OCI-LY7 (cell line): ENCODE measurements around the gene NHLRC2. TPM values are rescaled to one million over a fixed set of nuclear protein-coding genes. Genes with fewer than 3 reads are reported as not detected.

Experiments
- Bru-seq: library from RNA; stranded (reverse); fragments of 400-500 nt; gene quantifications from one replicate; lab custom pipeline; 2021; lab: Mats Ljungman, UMichigan
- BruChase-seq, 2 experiments: library from RNA; stranded (reverse); fragments of 400-500 nt; gene quantifications; one replicate each; lab custom pipeline; 2021; lab: Mats Ljungman, UMichigan
- BruUV-seq: library from RNA; stranded (reverse); fragments of 400-500 nt; replicated peaks from 2 replicates; lab custom pipeline; 2021; lab: Mats Ljungman, UMichigan
- CTCF ChIA-PET: fragments of 300-600 bp; sonication (Branson Sonifier 250); formaldehyde crosslinking; loops from one replicate; lab custom pipeline; 2022; ENCODE audit warnings: antibody characterized with exemption; ENCODE audit not compliant: unreplicated experiment; lab: Charles Lee
- POLR2A ChIA-PET: fragments of 300-600 bp; sonication (Branson Sonifier 250); formaldehyde crosslinking; loops from one replicate; lab custom pipeline; 2022; ENCODE audit warnings: antibody characterized with exemption; lab: Charles Lee
- DNase-seq: peaks from one replicate; pipeline ENCODE4 v3.0.0-alpha.2; 2015; ENCODE audit warnings: low spot score
- H2AFZ ChIP-seq: fragments of 200-600 bp; sonication (generic), shearing (Covaris generic); 2 replicates; pipeline ENCODE4 v1.6.1; 2014; ENCODE audit warnings: mild to moderate bottlenecking, antibody characterized with exemption, low read length, moderate library complexity
- H3K27ac ChIP-seq: fragments of 200-600 bp; sonication (generic); 2 replicates; pipeline ENCODE4 v1.5.1; 2014; ENCODE audit warnings: mixed run types, low read depth, mild to moderate bottlenecking, moderate library complexity, low read length, inconsistent platforms; ENCODE audit not compliant: poor library complexity, severe bottlenecking
- H3K36me3 ChIP-seq: fragments of 200-600 bp; sonication (generic); 2 replicates; pipeline ENCODE4 v1.6.1; 2014; ENCODE audit warnings: mild to moderate bottlenecking, antibody characterized with exemption, low read length, moderate library complexity, mixed read lengths; ENCODE audit not compliant: insufficient read depth
- H3K4me1 ChIP-seq: fragments of 200-600 bp; sonication (generic); 2 replicates; pipeline ENCODE4 v1.5.1; 2014; ENCODE audit warnings: mild to moderate bottlenecking, low read length; ENCODE audit not compliant: insufficient read depth, poor library complexity, severe bottlenecking
- H3K4me2 ChIP-seq: fragments of 200-600 bp; sonication (generic); 2 replicates; pipeline ENCODE4 v1.6.1; 2014; ENCODE audit warnings: mild to moderate bottlenecking, low read length
- H3K4me3 ChIP-seq: fragments of 200-600 bp; sonication (generic); 2 replicates; pipeline ENCODE4 v1.5.1; 2014; ENCODE audit warnings: mild to moderate bottlenecking, low read depth, low read length; ENCODE audit not compliant: poor library complexity, severe bottlenecking
- H3K79me2 ChIP-seq: fragments of 200-600 bp; sonication (generic); 2 replicates; pipeline ENCODE4 v1.6.1; 2016; ENCODE audit warnings: low read depth, mild to moderate bottlenecking, low read length, moderate library complexity, mixed read lengths; ENCODE audit not compliant: insufficient read depth
- H3K9me2 ChIP-seq: fragments of 200-600 bp; sonication (generic); 2 replicates; pipeline ENCODE4 v1.6.1; 2016; ENCODE audit warnings: mild to moderate bottlenecking, low read length, mixed read lengths; ENCODE audit not compliant: insufficient read depth
- H3K9me3 ChIP-seq: fragments of 200-600 bp; sonication (generic); 2 replicates; pipeline ENCODE4 v1.6.1; 2014; ENCODE audit warnings: mild to moderate bottlenecking, mixed run types, low read length, mixed read lengths
- H4K20me1 ChIP-seq: fragments of 200-600 bp; sonication (generic); 2 replicates; pipeline ENCODE4 v1.6.1; 2014; ENCODE audit warnings: mild to moderate bottlenecking, antibody characterized with exemption, low read length, moderate library complexity, mixed read lengths; ENCODE audit not compliant: insufficient read depth
- EZH2phosphoT487 ChIP-seq: fragments of 200-600 bp; sonication (generic); IDR thresholded peaks from 2 replicates; pipeline ENCODE4 v1.6.1; 2018; ENCODE audit warnings: low read depth, borderline replicate concordance, mild to moderate bottlenecking, mixed run types, antibody characterized with exemption, low read length, moderate library complexity, mixed read lengths
- intact Hi-C: fragments of 100-400 bp; cut with micrococcal nuclease; formaldehyde crosslinking; loops from one replicate; pipeline ENCODE4 v1.10.0; 2022; ENCODE audit not compliant: unreplicated experiment
- long read RNA-seq: library from polyadenylated mRNA; stranded (forward); transcript quantifications from one replicate; pipeline ENCODE4 v2.0.0, GENCODE V29; 2022
- total RNA-seq, 2 experiments: library from RNA; depleted of rRNA in 1 of 2; stranded (reverse); fragments of >200 nt in 1 of 2; shearing (Covaris generic) in 1 of 2; gene quantifications; 2 replicates each; pipeline ENCODE4 v1.2.3, GENCODE V29; 2014 to 2022
- TF ChIP-seq, protein P1 (sequence below): fragments of 200-600 bp; sonication (generic); conservative IDR thresholded peaks from 2 replicates; pipeline ENCODE4 v1.5.1; 2014; ENCODE audit warnings: mild to moderate bottlenecking, antibody characterized with exemption, low read length, moderate library complexity, mixed read lengths

The NHLRC2 gene, protein sequence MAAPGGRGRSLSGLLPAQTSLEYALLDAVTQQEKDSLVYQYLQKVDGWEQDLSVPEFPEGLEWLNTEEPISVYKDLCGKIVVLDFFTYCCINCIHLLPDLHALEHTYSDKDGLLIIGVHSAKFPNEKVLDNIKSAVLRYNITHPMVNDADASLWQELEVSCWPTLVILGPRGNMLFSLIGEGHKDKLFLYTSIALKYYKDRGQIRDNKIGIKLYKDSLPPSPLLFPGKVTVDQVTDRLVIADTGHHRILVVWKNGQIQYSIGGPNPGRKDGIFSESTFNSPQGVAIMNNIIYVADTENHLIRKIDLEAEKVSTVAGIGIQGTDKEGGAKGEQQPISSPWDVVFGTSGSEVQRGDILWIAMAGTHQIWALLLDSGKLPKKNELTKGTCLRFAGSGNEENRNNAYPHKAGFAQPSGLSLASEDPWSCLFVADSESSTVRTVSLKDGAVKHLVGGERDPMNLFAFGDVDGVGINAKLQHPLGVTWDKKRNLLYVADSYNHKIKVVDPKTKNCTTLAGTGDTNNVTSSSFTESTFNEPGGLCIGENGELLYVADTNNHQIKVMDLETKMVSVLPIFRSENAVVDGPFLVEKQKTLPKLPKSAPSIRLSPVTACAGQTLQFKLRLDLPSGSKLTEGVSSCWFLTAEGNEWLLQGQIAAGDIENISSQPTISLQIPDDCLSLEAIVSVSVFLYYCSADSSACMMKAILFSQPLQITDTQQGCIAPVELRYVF
- 28.6 and 64.1 TPM in 2 replicates for total RNA-seq (2014; rRNA removed; shearing (Covaris generic))
- total RNA-seq (2022) = 44.5 and 49.0 TPM in 2 replicates
- percentile 92 among the genes with signal in this experiment for Bru-seq, nascent RNA
- BruChase-seq, experiment 1, labeled RNA remaining after a 6-hour chase = percentile 89 among the genes with signal in this experiment
- BruChase-seq, experiment 2, labeled RNA remaining after a 2-hour chase = percentile 95 among the genes with signal in this experiment
- long read RNA-seq, full-length matches to known transcripts = 7 of 12 reads
- long read RNA-seq, partial matches to known transcripts = 1 of 12 reads
- long read RNA-seq, other reads (novel, unspliced or antisense) = 4 of 12 reads

DNA sequence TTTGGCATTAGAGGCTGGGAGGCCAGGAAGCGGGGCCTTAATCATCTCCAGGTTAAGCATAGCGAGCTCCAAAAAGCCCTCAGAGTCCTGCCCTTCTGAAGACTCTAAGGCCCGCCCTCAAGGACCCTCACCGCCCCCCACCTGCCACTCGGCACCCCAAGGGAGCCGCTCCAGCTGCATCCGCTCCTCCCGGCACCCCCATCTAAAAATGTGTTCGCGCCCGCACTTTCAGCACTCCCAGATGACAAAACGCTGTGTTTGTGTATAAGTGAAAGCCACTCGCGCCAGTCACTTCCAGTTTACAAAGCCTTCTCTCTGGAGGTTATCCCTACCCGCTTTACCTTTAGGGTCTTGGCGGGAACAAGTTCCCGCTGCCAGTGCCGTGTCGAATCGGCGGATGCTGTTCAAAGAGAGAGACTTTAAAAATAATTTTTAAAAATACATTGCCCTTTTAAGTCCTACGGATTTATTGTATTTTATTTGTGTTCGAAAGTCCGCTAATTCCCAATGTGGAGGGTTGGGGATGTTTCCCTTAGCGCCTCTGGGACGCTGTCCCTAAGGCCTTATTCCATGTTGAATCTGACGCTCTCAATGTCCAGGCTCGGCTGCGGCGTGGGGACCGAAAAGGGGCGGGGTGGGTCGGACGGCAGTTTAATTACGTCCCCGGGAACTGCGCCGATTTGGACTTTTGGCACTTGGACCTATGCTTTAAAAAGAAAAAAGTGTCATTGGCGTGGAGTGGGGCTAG, at the start of gene NHLRC2, which contains the start of gene DCLRE1A:
NHLRC2 (plus strand) TSS at position 649 of the 748 bp plus-strand sequence. CDS start 212 bp downstream, outside the sequence.
DCLRE1A (minus strand) TSS at position 70 of the 748 bp plus-strand sequence. CDS start 900 bp downstream, outside the sequence.
- peak; percentile 87 for DNase-seq
- CTCF ChIA-PET = no interaction called here

DNA sequence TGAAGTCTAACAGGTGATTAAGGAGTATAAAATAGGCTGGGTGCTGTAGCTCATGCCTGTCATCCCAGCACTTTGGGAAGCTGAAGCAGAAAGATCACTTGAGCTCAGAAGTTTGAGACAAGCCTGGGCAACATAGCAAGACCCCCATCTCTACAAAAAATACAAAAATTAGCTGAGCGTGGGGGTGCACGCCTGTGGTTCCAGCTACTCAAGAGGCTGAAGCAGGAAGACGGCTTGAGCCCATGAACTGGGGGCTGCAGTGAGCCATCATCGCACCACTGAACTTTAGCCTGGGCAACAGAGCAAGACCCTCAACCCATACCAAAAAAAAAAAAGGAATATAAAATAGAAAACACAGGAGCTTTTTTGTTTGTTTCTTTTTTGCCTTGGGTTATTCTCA, 48.0 kb upstream of the NHLRC2 start:
- Histone ChIP-seq H3K9me3 (no peaks in the 10 kb centered on the region), H4K20me1 (no peaks in the 10 kb centered on the region), H3K4me3 (no peak overlapping the region), H3K9me2 (no peaks in the 10 kb centered on the region), H3K4me1 (no peaks in the 10 kb centered on the region), H3K36me3 (no peaks in the 10 kb centered on the region), H2AFZ (no peak overlapping the region), H3K4me2 (no peak overlapping the region), H3K27ac (no peak overlapping the region), H3K79me2 (no peaks in the 10 kb centered on the region)
- intact Hi-C loops = no loop called here
- no TSS peak for BruUV-seq
- TF ChIP-seq, protein P1, sequence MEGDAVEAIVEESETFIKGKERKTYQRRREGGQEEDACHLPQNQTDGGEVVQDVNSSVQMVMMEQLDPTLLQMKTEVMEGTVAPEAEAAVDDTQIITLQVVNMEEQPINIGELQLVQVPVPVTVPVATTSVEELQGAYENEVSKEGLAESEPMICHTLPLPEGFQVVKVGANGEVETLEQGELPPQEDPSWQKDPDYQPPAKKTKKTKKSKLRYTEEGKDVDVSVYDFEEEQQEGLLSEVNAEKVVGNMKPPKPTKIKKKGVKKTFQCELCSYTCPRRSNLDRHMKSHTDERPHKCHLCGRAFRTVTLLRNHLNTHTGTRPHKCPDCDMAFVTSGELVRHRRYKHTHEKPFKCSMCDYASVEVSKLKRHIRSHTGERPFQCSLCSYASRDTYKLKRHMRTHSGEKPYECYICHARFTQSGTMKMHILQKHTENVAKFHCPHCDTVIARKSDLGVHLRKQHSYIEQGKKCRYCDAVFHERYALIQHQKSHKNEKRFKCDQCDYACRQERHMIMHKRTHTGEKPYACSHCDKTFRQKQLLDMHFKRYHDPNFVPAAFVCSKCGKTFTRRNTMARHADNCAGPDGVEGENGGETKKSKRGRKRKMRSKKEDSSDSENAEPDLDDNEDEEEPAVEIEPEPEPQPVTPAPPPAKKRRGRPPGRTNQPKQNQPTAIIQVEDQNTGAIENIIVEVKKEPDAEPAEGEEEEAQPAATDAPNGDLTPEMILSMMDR = no peak
- no peak for TF ChIP-seq EZH2phosphoT487
- ChIA-PET CTCF (no interaction called here), POLR2A (interaction anchor here (0.6 to 1.1 kb wide), 4 partner anchors 15 to 295 kb away, joined by 3 to 5 read pairs (median 4); no protein-coding TSS in a partner anchor)
- DNase-seq = no peak

More for the DNA sequence above, at the start of gene NHLRC2, which contains the start of gene DCLRE1A:
- Histone ChIP-seq H3K4me2 (peak within 1 kb of the TSS; percentile 98), H4K20me1 (0 out of 2 replicates have a peak, but pooled peaks cover 24% of the 10 kb centered on the region), H3K27ac (peak within 1 kb of the TSS; percentile 76), H3K36me3 (peaks cover 24% of the 10 kb centered on the region), H3K4me3 (peak within 1 kb of the TSS; percentile 98), H2AFZ (peak within 1 kb of the TSS; percentile 98), H3K4me1 (peaks cover 66% of the 10 kb centered on the region), H3K79me2 (peaks cover 87% of the 10 kb centered on the region), H3K9me3 (no peaks in the 10 kb centered on the region), H3K9me2 (no peaks in the 10 kb centered on the region)
- TF ChIP-seq, protein P1 = no peak
- no peak for TF ChIP-seq EZH2phosphoT487
- POLR2A ChIA-PET = interaction anchor here (0.8 to 1.0 kb wide), 2 partner anchors 18 to 205 kb away, joined by 3 read pairs; no protein-coding TSS in a partner anchor
- no TSS peak for BruUV-seq
- intact Hi-C loops = loop anchor here (2.0 to 10.0 kb wide), 4 partner anchors 107 to 671 kb away; no protein-coding TSS in a partner anchor
